ENCODE results near the gene CD36.

The CD36 gene

DNA sequence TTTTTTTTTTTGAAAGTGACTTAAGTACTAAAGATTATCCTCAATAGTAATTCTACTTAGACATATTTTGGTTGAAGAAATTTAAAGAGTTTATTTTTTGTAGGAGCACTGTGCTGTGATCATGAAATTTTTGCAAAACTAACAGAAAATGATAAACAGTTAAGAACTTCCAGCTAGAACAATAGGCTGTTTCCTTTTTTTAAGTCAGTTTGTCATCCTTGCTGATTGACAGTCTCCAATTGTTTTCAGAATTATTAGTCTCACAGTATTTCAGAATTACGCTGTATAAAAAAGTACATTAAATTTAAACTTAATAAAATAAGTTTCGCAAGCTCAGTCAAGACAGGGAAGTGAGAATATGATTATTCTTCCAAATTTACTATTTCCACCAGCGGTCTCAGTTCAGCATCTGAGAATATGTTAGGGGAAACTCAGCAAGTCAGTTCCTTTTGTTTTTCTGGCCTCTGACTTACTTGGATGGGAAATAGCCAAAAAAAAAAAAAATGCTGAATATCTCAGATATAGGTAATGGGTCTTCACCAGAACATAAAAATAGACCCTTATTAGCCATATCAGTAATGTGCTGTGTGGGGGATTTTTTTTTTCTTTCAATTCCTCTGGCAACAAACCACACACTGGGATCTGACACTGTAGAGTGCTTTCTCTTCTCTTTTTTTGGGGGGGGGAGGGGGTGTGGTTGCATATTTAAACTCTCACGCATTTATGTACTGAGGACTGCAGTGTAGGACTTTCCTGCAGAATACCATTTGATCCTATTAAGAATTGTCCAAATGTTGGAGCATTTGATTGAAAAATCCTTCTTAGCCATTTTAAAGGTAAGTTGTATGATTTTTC is at the start of gene CD36:
CD36 (plus strand) TSS at position 732 of the 855 bp plus-strand sequence. CDS start 8,099 bp downstream, outside the sequence.
- no peak for DNase-seq

GRCh38 chr7:80589631-80590030 is 48.8 kb upstream of the CD36 start:
- no peak for DNase-seq

- no peak for DNase-seq
Observed at GRCh38 chr7:80591654-80592053, 46.8 kb upstream of the CD36 start.

DNA sequence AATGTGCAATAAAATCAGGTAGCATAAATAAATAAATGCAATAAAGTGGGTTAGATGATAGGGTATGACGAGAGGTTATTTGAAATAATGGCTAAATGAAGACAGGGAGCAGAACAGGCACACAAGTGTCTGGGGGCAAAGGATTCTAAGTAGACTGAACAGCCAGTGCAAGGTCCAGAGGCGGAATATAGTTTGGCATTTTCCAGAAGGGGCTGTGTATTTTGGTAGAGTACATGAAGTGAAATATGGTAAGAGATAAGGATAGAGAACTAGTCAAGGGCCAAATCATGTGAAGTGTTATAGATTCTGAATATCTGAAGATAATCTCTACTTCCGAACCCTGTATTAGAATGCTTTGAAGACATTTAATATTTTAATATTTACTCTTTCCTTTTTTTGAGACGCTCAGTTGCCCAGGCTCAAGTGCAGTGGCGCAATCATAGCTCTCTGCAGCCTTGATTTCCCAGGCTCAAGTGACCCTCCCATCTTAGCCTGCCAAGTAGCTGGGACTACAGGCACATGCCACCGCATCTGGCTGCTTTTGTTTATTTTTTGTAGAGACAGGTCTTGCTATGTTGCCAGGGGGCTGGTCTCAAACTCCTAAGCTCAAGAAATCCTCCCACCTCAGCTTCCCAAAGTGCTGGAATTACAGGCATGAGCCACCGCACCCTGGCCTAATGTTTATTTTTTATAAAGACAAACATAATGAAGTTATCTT is 44.4 kb upstream of the CD36 start:
- no peak for DNase-seq

- no peak for DNase-seq
Observed at GRCh38 chr7:80596933-80597517, 41.4 kb upstream of the CD36 start.

DNA sequence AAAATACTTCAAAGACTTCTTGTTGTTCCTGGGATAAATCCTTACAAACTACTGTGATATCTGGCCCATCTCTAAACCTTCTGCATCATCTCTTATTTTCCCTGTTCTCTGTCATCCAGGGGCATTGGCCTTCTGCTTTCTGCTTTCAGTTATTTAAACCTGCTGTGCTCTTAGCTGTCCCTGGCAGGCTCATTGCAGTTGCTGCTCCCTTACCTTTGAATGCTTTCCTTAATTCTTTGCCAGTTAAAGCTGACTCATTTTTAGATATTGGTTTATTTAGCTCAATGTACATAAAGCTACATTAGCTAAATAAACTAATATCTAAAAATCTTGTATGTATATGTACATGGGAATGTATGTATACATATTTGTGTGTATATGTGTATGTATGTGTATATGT is 40.6 kb upstream of the CD36 start:
- DNase-seq, result no peak

DNA sequence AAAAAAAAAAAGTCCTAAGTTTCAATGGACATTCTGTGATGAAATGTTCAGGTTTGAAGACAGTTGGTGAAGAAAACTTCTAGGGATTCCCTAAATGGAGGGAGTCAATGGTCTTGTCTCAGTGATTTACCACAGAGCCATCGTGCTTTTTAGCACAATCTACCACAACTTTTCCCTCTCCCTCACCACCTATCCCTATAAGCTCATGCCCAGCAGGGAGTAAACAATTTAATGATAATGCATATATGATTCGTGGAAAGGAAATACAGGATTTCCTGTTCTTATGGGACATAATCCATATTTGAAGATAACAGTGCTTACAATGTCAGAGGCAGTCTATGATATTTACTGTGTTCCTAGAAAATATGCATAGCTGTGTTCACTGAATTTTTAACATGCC is 38.4 kb upstream of the CD36 start:
- no peak for DNase-seq

GRCh38 chr7:80601999-80602398 is 36.4 kb upstream of the CD36 start:
- no peak for DNase-seq

DNA sequence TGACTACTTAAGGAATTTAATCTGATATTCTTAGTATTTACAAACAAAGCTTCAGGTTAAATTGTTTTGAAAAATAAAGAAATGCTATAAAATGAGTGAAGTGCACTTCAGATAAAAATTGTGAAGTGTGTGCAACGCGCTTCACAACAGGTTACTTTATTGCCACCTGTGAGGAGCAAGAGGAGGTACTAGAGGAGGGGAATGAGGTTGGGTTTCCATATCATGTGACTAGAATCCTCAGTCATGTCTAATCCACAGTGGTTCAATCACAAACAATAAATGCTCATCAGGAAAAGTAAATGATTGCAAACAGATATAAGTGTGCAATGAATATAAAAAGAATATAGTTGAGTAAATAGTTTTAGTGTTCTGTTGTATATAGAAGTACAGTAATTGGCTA is 34.5 kb upstream of the CD36 start:
- DNase-seq, result no peak

- no peak for DNase-seq
Observed at GRCh38 chr7:80604436-80604835, 34.0 kb upstream of the CD36 start.

- DNase-seq, result no peak
Observed at GRCh38 chr7:80607136-80607535, 31.3 kb upstream of the CD36 start.

DNA sequence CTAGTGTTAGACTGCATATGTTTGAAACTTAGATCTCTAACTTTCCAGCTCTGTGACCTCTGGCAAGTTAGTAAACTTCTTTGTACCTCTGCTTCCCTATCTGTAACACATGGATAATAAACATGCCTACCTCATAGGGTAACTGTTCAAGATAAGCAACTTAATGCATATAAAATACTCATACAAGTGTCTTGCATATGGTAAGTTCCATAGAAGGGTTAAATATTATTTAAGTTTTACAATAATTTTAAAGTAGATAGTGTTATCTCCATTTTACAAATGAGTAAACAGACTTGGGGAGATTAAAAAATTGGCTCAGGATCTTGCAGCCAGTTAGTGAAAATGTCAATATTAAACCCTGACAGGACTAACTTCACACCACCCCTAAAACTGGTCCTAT is 30.1 kb upstream of the CD36 start:
- DNase-seq, result no peak

DNA sequence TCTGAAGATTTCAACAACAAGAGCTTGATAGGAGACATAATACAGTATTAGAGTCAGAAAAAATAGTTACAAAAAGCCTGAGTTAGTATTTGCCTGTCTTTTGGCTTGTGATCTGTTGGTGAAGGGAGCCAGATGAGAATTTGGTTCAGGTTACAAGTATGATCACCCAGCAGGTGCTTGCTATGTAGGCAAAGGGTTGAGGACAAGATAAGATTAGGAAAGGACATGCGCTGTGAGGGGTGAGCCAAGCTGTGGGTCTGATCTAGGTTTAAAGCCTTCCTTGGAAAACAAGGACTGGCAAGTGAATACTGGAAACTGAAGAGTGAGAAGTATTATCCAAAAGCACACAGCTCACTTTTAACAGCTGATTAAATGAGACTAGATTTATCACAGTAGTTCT is 28.7 kb upstream of the CD36 start:
- no peak for DNase-seq

GRCh38 chr7:80611353-80611752 is 27.1 kb upstream of the CD36 start:
- DNase-seq, result no peak

DNA sequence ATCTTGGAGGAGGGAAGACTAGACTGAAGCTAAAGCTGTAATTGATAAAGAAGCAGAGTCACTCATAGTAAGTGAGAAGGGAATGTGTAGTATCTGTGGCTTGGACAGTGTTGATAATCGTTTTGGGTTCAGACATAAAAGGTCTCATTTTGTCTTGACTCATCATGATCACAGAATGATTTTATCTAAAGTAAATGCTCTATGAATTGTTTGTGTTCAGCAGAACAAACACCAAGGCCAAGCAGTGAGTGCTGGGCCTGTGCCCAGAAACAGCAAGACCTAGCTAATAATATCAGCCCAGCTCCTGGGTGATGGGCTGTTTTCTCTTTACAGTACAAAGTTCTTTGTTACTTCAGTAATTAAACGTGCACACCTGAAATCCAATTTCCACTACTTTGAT is 26.7 kb upstream of the CD36 start:
- no peak for DNase-seq

DNA sequence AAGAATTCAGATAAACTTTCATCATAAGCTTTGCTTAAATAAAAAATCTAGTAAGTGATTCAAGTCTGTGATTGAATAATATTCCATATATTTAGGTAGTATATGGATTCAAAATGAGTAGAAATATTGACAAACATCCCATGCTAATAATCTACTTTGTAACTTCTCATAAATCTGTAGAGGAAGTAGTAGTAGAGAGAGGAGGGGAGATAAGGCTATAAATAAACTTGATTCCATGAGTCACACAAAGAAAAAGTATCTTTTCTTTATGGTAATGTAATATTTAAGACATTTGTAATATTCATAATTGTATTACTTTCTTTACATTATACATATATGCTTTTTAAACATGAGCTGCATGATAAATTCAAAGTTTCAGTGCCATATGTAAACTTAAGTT is 25.6 kb upstream of the CD36 start:
- no peak for DNase-seq

GRCh38 chr7:80613519-80613918 is 24.9 kb upstream of the CD36 start:
- no peak for DNase-seq

DNA sequence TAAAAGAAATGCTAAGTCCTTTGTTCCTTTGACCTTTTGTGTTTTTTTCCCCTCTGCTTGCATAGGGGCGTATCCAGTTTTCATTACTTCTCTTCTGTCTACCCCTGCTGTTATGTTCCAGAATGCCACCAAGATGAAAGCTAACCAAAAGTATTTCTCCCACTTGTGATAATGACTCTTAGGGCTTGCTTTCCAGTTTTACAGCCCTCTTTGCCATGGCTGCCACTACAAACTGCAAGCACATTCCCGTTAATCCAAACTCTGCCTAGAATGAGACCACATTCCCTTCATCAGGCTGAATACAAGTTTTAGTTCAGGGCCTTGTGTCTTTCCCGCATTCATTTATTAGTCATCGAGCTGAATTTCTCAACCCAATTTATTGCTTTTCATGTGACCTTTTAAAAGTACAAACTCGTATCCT is 23.6 kb upstream of the CD36 start:
- no peak for DNase-seq

DNA sequence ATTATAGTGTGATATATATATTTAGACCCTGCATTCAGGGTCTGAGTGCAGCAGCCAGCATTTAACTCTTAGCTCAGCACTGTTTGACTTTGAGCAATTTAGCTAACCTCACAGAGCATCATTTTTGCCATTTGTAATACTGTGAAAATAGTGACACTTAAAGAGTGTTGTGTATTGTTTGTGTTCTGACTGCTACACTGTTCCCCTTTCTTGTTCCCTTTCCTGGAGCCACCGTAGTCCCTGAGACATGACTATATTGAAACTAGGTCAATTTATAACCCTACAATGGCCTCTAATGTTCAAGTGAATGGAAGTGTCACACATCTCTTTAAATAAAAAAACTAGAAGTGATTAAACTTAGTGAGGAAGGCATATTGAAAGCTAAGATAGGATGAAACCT is 20.3 kb upstream of the CD36 start:
- DNase-seq, result no peak

GRCh38 chr7:80619741-80620140 is 18.7 kb upstream of the CD36 start:
- DNase-seq, result no peak

DNA sequence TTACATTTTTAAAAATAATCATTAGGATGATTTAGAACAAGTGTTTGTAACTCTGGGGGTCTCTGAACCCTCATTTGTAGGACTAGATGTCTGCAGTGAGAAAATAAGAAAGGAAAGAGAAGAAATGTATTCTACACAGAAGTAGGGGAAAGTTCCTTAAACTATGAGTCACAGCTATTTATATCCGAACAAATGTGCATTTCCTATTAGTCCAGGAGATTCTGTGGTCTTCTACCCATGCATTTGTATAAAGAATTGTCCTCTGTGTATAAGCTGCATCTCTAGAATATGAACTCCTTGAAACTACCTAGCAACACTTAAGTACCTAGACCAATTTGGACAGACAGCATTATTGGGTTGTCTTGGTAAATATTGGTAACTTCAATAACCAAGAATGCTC is 15.9 kb upstream of the CD36 start:
- DNase-seq, result no peak

GRCh38 chr7:80623503-80624252 is 14.8 kb upstream of the CD36 start:
- DNase-seq, result no peak

- DNase-seq, result no peak
Observed at GRCh38 chr7:80624763-80625162, 13.7 kb upstream of the CD36 start.
